ENCODE data around the gene FKBP5.
A peak's percentile ranks its signal among the peaks of the same experiment; 100 is the strongest.

The FKBP5 gene

DNA sequence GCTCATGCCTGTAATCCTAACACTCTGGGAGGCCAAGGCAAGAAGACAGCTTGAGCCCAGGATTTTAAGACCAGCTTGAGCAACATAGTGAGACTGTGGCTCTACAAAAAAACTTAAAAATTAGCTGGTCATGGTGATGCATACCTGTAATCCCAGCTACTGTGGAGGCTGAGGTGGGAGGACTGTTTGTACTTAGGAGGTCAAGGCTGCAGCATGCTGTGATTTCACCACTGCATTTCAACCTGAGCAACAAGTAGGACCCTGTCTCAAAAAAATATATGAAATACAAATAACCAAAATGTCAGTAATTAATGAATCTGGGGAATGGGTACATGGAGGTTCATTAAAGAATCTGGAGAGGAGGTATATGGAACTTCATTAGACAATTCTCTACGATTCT is 9.9 kb downstream of the FKBP5 start:
- TF ChIP-seq PPARA (CRISPR knock-in tag; IDR thresholded peaks at IDR 0.05; ENCODE audit: borderline replicate concordance): no peak
- TF ChIP-seq ZNF565 (CRISPR knock-in tag; conservative IDR thresholded peaks at IDR 0.05; ENCODE audit: low read depth): no peak
- TF ChIP-seq GLIS3 (CRISPR knock-in tag; IDR thresholded peaks at IDR 0.05): no peak
- TF ChIP-seq, protein P1, sequence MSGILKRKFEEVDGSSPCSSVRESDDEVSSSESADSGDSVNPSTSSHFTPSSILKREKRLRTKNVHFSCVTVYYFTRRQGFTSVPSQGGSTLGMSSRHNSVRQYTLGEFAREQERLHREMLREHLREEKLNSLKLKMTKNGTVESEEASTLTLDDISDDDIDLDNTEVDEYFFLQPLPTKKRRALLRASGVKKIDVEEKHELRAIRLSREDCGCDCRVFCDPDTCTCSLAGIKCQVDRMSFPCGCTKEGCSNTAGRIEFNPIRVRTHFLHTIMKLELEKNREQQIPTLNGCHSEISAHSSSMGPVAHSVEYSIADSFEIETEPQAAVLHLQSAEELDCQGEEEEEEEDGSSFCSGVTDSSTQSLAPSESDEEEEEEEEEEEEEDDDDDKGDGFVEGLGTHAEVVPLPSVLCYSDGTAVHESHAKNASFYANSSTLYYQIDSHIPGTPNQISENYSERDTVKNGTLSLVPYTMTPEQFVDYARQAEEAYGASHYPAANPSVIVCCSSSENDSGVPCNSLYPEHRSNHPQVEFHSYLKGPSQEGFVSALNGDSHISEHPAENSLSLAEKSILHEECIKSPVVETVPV (CRISPR knock-in tag; IDR thresholded peaks at IDR 0.05): no peak
- no peak for TF ChIP-seq ESRRG (CRISPR knock-in tag; IDR thresholded peaks at IDR 0.05)
- no peak for TF ChIP-seq RARB (CRISPR knock-in tag; IDR thresholded peaks at IDR 0.05)
- ATAC-seq: peak; percentile 28; the same call in 1 of the 3 replicates

DNA sequence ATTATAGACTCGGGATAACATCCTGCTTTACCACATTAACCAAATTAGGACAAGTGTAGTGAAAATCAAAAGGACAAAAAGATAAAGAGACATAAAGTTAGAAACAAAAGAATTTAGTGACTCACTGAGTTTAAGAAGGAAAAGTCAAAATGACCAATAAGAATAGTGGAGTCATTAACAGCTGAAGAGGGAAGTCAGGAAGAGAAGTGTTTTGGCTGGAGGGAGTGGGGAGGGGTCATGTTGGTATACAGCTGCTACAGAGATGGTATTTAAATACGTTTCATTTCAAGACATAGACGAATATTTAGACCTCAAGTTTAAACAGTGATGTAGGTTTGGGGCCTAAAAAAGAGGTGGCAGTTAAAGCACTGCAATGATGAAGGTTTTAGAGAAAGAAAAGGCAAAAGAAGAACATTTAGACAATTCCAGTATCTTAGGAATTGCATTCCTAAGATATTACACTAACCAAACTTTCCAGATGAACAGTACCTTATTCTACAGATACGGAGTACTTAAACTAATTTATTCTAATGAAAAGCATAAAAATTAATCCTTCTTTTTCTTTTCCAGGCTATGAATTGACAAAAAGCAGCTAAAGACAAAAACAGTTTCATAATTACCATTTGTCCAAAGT is 10.6 kb downstream of the FKBP5 start:
- peak; percentile 64 for ATAC-seq
- no peak for TF ChIP-seq ESRRG (CRISPR knock-in tag; IDR thresholded peaks at IDR 0.05)
- TF ChIP-seq ZFP3 (CRISPR knock-in tag; IDR thresholded peaks at IDR 0.05): no peak
- no peak for TF ChIP-seq TOX (CRISPR knock-in tag; IDR thresholded peaks at IDR 0.05; ENCODE audit: borderline replicate concordance)
- no peak for TF ChIP-seq TCF4 (CRISPR knock-in tag; IDR thresholded peaks at IDR 0.05; ENCODE audit: borderline replicate concordance)
- TF ChIP-seq, protein P2, sequence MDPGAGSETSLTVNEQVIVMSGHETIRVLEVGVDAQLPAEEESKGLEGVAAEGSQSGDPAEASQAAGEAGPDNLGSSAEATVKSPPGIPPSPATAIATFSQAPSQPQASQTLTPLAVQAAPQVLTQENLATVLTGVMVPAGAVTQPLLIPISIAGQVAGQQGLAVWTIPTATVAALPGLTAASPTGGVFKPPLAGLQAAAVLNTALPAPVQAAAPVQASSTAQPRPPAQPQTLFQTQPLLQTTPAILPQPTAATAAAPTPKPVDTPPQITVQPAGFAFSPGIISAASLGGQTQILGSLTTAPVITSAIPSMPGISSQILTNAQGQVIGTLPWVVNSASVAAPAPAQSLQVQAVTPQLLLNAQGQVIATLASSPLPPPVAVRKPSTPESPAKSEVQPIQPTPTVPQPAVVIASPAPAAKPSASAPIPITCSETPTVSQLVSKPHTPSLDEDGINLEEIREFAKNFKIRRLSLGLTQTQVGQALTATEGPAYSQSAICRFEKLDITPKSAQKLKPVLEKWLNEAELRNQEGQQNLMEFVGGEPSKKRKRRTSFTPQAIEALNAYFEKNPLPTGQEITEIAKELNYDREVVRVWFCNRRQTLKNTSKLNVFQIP (CRISPR knock-in tag; IDR thresholded peaks at IDR 0.05; ENCODE audit: borderline replicate concordance, low read depth): no peak
- TF ChIP-seq ARNTL (CRISPR knock-in tag; IDR thresholded peaks at IDR 0.05; ENCODE audit: borderline replicate concordance, low read depth): no peak
- TF ChIP-seq, protein P1 (CRISPR knock-in tag; IDR thresholded peaks at IDR 0.05): no peak

DNA sequence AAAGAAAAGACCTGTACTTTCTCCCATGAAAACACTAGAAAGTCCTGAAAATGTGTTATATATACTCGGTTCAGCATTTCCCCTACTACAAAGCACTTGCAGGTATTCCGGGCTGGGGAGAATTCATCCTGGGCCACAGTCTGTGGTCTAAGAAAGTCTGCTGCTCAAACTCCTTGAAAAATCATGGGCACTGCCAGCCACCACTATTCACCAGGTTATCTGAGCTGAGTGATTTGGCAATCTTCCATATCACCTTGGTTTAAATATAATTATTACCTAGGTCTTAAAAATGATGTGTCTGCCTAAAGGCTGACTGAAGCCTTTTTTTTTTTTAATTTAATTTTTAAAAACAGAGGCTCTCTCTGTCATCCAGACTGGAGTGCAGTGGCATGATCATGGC is 11.3 kb downstream of the FKBP5 start:
- ATAC-seq: no peak
- no peak for TF ChIP-seq BACH2 (CRISPR knock-in tag; IDR thresholded peaks at IDR 0.05; ENCODE audit: borderline replicate concordance)
- TF ChIP-seq ARNTL (CRISPR knock-in tag; IDR thresholded peaks at IDR 0.05; ENCODE audit: borderline replicate concordance, low read depth): no peak
- TF ChIP-seq GLIS3 (CRISPR knock-in tag; IDR thresholded peaks at IDR 0.05): no peak
- no peak for TF ChIP-seq ZFP30 (CRISPR knock-in tag; IDR thresholded peaks at IDR 0.05)
- no peak for TF ChIP-seq ZFP3 (CRISPR knock-in tag; IDR thresholded peaks at IDR 0.05)
- TF ChIP-seq ZNF8 (CRISPR knock-in tag; IDR thresholded peaks at IDR 0.05): no peak
- no peak for TF ChIP-seq OSR1 (CRISPR knock-in tag; IDR thresholded peaks at IDR 0.05)
- TF ChIP-seq, protein P1 (CRISPR knock-in tag; IDR thresholded peaks at IDR 0.05): no peak
- no peak for TF ChIP-seq ESRRG (CRISPR knock-in tag; IDR thresholded peaks at IDR 0.05)
- no peak for TF ChIP-seq ZNF70 (CRISPR knock-in tag; IDR thresholded peaks at IDR 0.05)
- no peak for TF ChIP-seq CSDC2 (CRISPR knock-in tag; IDR thresholded peaks at IDR 0.05)
- no peak for TF ChIP-seq PPARA (CRISPR knock-in tag; IDR thresholded peaks at IDR 0.05; ENCODE audit: borderline replicate concordance)
- no peak for TF ChIP-seq RARB (CRISPR knock-in tag; IDR thresholded peaks at IDR 0.05)
- TF ChIP-seq, protein P3, sequence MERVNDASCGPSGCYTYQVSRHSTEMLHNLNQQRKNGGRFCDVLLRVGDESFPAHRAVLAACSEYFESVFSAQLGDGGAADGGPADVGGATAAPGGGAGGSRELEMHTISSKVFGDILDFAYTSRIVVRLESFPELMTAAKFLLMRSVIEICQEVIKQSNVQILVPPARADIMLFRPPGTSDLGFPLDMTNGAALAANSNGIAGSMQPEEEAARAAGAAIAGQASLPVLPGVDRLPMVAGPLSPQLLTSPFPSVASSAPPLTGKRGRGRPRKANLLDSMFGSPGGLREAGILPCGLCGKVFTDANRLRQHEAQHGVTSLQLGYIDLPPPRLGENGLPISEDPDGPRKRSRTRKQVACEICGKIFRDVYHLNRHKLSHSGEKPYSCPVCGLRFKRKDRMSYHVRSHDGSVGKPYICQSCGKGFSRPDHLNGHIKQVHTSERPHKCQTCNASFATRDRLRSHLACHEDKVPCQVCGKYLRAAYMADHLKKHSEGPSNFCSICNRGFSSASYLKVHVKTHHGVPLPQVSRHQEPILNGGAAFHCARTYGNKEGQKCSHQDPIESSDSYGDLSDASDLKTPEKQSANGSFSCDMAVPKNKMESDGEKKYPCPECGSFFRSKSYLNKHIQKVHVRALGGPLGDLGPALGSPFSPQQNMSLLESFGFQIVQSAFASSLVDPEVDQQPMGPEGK (CRISPR knock-in tag; IDR thresholded peaks at IDR 0.05; ENCODE audit: borderline replicate concordance): no peak
- no peak for TF ChIP-seq TCF4 (CRISPR knock-in tag; IDR thresholded peaks at IDR 0.05; ENCODE audit: borderline replicate concordance)
- TF ChIP-seq, protein P2 (CRISPR knock-in tag; IDR thresholded peaks at IDR 0.05; ENCODE audit: borderline replicate concordance, low read depth): no peak
